HG03159 (cell line): Measurements from ENCODE around the gene KBTBD3.
"Not testable (repeated sequence)": the region's sequence is repeated elsewhere in the genome, so short reads cannot be mapped to it uniquely, and the experiment has no call there.

Experiments used
- ATAC-seq: cut with Tn5 transposase; IDR thresholded peaks from one replicate; pipeline ENCODE4 v1.9.1; 2021; ENCODE audit warnings: mild to moderate bottlenecking, moderate library complexity; ENCODE audit not compliant: unreplicated experiment

The KBTBD3 gene

DNA sequence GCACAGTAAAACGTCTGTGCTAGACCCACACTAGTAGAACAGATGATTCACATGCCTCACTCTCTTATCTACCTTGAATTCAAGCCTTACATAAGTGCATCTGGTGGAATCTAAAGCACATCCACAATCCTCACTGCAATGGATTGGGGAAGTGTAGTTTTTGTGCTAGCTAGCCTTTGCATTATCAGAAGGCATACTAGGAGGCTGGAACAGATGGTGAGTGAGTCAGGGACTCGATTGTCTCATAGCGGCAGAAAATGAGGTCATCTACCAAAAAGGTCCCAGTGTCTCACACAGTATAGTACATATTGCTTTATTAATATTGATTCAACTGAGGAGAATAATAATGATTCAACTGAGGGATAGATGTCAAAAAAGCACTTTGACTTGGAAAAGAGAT, 64.4 kb downstream of the KBTBD3 start:
- ATAC-seq = no peak

DNA sequence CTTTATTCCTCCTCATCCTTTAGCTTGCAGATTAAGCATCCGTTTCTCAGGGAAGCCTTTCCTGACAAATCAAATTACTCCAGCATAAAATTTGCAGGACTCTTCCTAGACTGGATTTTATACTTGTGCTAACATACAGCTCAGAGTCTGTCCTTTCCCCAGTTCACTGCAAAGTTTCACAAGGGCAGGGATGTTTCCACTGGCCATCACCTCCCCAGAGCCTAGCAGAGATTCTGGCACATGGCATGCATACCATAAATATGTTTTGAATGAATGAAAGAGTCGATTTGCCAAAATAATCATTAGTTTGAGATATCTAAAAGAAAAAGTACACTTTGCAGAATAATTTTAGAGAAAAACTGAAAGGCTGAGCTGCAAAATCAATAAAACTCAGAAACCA, 65.7 kb downstream of the KBTBD3 start:
- ATAC-seq = no peak

GRCh38 chr11:106003094-106003493, 74.1 kb downstream of the KBTBD3 start:
- not testable (repeated sequence) for ATAC-seq

DNA sequence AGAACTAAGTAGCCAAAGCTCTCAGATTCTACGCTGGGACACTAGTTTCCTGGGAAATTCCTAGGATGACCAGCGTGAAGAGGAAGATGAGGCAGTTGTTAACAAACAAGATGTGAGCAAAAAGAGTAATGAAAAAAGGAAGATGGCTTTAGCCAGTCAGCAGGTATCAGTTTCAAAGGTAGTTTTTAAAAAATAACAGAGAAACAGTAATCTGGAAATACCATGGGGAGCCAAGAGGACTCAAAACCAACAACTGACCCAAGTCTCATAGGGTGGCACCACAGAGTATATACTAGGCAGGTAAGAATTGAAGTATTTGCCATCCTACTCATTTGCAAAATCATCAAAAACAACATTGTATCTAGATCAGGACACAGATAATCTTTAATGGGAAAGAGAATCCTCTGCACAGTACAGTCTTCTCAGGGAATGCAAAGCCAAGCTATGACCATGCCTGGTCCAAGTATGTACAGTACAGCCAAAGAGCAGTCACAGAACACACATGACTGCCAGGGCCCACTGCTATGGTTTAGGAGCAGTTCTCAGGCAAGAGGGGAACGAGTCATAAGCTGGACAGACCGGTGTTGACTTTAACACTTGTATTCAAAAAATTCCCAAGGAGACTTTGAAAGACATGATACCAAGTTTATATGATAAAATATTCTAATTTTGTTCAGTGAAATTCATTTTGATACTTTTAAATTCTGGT, 75.7 kb downstream of the KBTBD3 start:
- peak; percentile 46 for ATAC-seq
